ENCODE results near the gene PRDM16. TPM values are rescaled to one million over a fixed set of nuclear protein-coding genes. Genes with fewer than 3 reads are reported as not detected.

PRDM16 gene
- total and polyA plus RNA-seq, 2 of the 8 experiments (the other 6 are each of a cell fraction or from before 2014, with no cell fraction given), result 0.39 to 0.43 TPM

- Histone ChIP-seq H3K14ac (ENCODE audit: insufficient read length) (no peak overlapping the region), H3K27ac (ENCODE audit: low read depth, low read length) (no peak overlapping the region), H3K56ac (replicated peaks; ENCODE audit: insufficient read length, low read depth, low read length) (no peak overlapping the region), H3K23ac (ENCODE audit: insufficient read length) (no peak overlapping the region), H3K27me3 (replicated peaks in 1 of 4; ENCODE audit: control insufficient read depth in 3 of 4, extremely low read depth in 1 of 4, insufficient read depth in 3 of 4, low read length in 3 of 4) (no peaks in the 10 kb centered on the region), H2AK5ac (ENCODE audit: low read depth, low read length) (no peak overlapping the region), H3K4me3 (ENCODE audit: extremely low read depth in 1 of 4, insufficient read depth in 2 of 4, low read depth in 3 of 4, low read length in 4 of 4) (no peak overlapping the region), H3K23me2 (ENCODE audit: low read depth, low read length) (no peaks in the 10 kb centered on the region), H3K9me3 (ENCODE audit: insufficient read depth in 2 of 2, low read depth in 1 of 2, low read length in 1 of 2) (no peaks in the 10 kb centered on the region), H3K36me3 (ENCODE audit: control insufficient read depth in 2 of 4, insufficient read depth in 4 of 4, low read length in 3 of 4) (no peaks in the 10 kb centered on the region), H4K8ac (ENCODE audit: extremely low read depth, insufficient read depth, low read length) (no peak overlapping the region; the same call in 1 of the 2 replicates), H2BK15ac (ENCODE audit: low read length) (no peak overlapping the region), H2BK120ac (replicated peaks; ENCODE audit: low read depth, low read length) (no peak overlapping the region), H3K4ac (replicated peaks; ENCODE audit: insufficient read length, low read depth, low read length) (no peak overlapping the region), H3K4me2 (ENCODE audit: insufficient read depth in 1 of 2, low read depth in 2 of 2, low read length in 2 of 2) (no peak overlapping the region), H3K79me2 (ENCODE audit: control insufficient read depth in 1 of 2, insufficient read depth in 2 of 2, low read length in 2 of 2) (no peaks in the 10 kb centered on the region), H4K20me1 (replicated peaks in 1 of 2; ENCODE audit: control insufficient read depth in 1 of 2, insufficient read depth in 2 of 2, low read length in 2 of 2) (no peaks in the 10 kb centered on the region), H3K79me1 (ENCODE audit: low read depth, low read length) (no peaks in the 10 kb centered on the region), H2BK12ac (ENCODE audit: low read depth, low read length) (no peak overlapping the region), H2BK5ac (ENCODE audit: low read depth, low read length) (no peak overlapping the region), H3K18ac (ENCODE audit: extremely low read depth, low read length) (no peak overlapping the region), H4K5ac (ENCODE audit: insufficient read length, low read depth, low read length) (no peak overlapping the region), H3K9ac (replicated peaks in 1 of 4; ENCODE audit: extremely low read depth in 1 of 4, low read depth in 3 of 4, low read length in 3 of 4) (no peak overlapping the region), H4K91ac (replicated peaks; ENCODE audit: insufficient read length, low read length) (no peak overlapping the region), H2AFZ (ENCODE audit: low read length) (no peak overlapping the region), H2BK20ac (ENCODE audit: low read length) (no peak overlapping the region), H3K4me1 (replicated peaks in 1 of 4; ENCODE audit: control insufficient read depth in 3 of 4, insufficient read depth in 4 of 4, low read length in 3 of 4) (no peaks in the 10 kb centered on the region; a peak in 1 of 7 replicates)
- FAIRE-seq (no peak), DNase-seq (ENCODE audit: low read depth in 1 of 2, low spot score in 2 of 2) (no peak)
- ChIA-PET CTCF (ENCODE audit: partially characterized antibody) (interaction anchor here (0.7 to 1.5 kb wide), 4 partner anchors 17 to 635 kb away, joined by 3 read pairs; no protein-coding TSS in a partner anchor), POLR2A (ENCODE audit: partially characterized antibody) (no interaction called here)
- TF ChIP-seq RNF2 (IDR thresholded peaks at IDR 0.05; ENCODE audit: borderline replicate concordance, low read depth, low read length, missing control alignments, poor library complexity, severe bottlenecking), result no peak
- TF ChIP-seq SIRT6 (IDR thresholded peaks at IDR 0.05; ENCODE audit: low read length), result no peak
- TF ChIP-seq MAFK (IDR thresholded peaks at IDR 0.05; ENCODE audit: low read depth, low read length), result no peak
- TF ChIP-seq CHD2 (IDR thresholded peaks at IDR 0.05; ENCODE audit: low read length), result no peak
- no peak for TF ChIP-seq USF2 (IDR thresholded peaks at IDR 0.05; ENCODE audit: low read length)
- no peak for TF ChIP-seq TCF12 (IDR thresholded peaks at IDR 0.05; ENCODE audit: low read depth, low read length)
- no peak for TF ChIP-seq BACH1 (IDR thresholded peaks at IDR 0.05; ENCODE audit: low read length)
- TF ChIP-seq NANOG (IDR thresholded peaks at IDR 0.05; ENCODE audit: insufficient read depth, low read depth, low read length, poor library complexity, severe bottlenecking), result no peak
- no peak for TF ChIP-seq SP4 (IDR thresholded peaks at IDR 0.05; ENCODE audit: low read length)
- TF ChIP-seq ASH2L (IDR thresholded peaks at IDR 0.05; ENCODE audit: low read length), result no peak
- TF ChIP-seq KDM1A (IDR thresholded peaks at IDR 0.05; ENCODE audit: borderline replicate concordance, low read length), result no peak
- no peak for TF ChIP-seq POLR2A (IDR thresholded peaks at IDR 0.05; ENCODE audit: control extremely low read depth in 1 of 2, low read depth in 2 of 2, low read length in 2 of 2)
- no peak for TF ChIP-seq SP2 (IDR thresholded peaks at IDR 0.05; ENCODE audit: low read length)
- 91% methylated on average over 17 of the region's 17 CpGs; no CpG with 5 or more reads in 1 of the 2 experiments for WGBS, 2 experiments (ENCODE audit: extremely low coverage in 1 of 2, insufficient coverage in 1 of 2, insufficient read length in 1 of 2, insufficient replicate concordance in 2 of 2, low coverage in 1 of 2, low lambda C conversion rate in 2 of 2, missing lambda C conversion rate in 1 of 2)
Observed at GRCh38 chr1:3089490-3089889, 20.5 kb downstream of the PRDM16 start.

All from H1 (cell line).